Stimulated activated CD8-positive, alpha-beta memory T cell treated with anti-CD3 and anti-CD28 coated beads, Interleukin-12 subunit alpha, Interleukin-12 subunit beta, amount 100 ng/mL, for 4 hours (primary cell): ENCODE measurements around the gene LTB.
"Not testable (repeated sequence)": the region's sequence is repeated elsewhere in the genome, so short reads cannot be mapped to it uniquely, and the experiment has no call there.

ENCODE experiments used
- DNase-seq: peaks from one replicate; pipeline ENCODE4 v3.0.0-alpha.2; 2020; ENCODE audit warnings: low read depth

The LTB gene

DNA sequence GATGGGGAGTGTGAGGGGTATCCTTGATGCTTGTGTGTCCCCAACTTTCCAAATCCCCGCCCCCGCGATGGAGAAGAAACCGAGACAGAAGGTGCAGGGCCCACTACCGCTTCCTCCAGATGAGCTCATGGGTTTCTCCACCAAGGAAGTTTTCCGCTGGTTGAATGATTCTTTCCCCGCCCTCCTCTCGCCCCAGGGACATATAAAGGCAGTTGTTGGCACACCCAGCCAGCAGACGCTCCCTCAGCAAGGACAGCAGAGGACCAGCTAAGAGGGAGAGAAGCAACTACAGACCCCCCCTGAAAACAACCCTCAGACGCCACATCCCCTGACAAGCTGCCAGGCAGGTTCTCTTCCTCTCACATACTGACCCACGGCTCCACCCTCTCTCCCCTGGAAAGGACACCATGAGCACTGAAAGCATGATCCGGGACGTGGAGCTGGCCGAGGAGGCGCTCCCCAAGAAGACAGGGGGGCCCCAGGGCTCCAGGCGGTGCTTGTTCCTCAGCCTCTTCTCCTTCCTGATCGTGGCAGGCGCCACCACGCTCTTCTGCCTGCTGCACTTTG, 6.8 kb downstream of the LTB start, which contains the start of gene TNF:
TNF (plus strand) TSS at position 231 of the 567 bp plus-strand sequence; CDS start at position 408, 177 bp downstream.
- DNase-seq, result peak; percentile 59

- no peak for DNase-seq
Observed at GRCh38 chr6:31574106-31575061, 7.8 kb downstream of the LTB start.

DNA sequence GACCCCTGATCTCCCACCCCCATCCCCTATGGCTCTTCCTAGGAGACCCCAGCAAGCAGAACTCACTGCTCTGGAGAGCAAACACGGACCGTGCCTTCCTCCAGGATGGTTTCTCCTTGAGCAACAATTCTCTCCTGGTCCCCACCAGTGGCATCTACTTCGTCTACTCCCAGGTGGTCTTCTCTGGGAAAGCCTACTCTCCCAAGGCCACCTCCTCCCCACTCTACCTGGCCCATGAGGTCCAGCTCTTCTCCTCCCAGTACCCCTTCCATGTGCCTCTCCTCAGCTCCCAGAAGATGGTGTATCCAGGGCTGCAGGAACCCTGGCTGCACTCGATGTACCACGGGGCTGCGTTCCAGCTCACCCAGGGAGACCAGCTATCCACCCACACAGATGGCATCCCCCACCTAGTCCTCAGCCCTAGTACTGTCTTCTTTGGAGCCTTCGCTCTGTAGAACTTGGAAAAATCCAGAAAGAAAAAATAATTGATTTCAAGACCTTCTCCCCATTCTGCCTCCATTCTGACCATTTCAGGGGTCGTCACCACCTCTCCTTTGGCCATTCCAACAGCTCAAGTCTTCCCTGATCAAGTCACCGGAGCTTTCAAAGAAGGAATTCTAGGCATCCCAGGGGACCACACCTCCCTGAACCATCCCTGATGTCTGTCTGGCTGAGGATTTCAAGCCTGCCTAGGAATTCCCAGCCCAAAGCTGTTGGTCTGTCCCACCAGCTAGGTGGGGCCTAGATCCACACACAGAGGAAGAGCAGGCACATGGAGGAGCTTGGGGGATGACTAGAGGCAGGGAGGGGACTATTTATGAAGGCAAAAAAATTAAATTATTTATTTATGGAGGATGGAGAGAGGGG, 8.8 kb downstream of the LTB start:
- no peak for DNase-seq

DNA sequence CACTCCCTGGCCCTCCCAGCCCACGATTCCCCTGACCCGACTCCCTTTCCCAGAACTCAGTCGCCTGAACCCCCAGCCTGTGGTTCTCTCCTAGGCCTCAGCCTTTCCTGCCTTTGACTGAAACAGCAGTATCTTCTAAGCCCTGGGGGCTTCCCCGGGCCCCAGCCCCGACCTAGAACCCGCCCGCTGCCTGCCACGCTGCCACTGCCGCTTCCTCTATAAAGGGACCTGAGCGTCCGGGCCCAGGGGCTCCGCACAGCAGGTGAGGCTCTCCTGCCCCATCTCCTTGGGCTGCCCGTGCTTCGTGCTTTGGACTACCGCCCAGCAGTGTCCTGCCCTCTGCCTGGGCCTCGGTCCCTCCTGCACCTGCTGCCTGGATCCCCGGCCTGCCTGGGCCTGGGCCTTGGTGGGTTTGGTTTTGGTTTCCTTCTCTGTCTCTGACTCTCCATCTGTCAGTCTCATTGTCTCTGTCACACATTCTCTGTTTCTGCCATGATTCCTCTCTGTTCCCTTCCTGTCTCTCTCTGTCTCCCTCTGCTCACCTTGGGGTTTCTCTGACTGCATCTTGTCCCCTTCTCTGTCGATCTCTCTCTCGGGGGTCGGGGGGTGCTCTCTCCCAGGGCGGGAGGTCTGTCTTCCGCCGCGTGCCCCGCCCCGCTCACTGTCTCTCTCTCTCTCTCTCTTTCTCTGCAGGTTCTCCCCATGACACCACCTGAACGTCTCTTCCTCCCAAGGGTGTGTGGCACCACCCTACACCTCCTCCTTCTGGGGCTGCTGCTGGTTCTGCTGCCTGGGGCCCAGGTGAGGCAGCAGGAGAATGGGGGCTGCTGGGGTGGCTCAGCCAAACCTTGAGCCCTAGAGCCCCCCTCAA, 9.9 kb downstream of the LTB start, which contains the start of gene LTA:
LTA (plus strand) TSS at position 249 of the 871 bp plus-strand sequence; CDS start at position 703, 454 bp downstream.
- peak; percentile 55 for DNase-seq

DNA sequence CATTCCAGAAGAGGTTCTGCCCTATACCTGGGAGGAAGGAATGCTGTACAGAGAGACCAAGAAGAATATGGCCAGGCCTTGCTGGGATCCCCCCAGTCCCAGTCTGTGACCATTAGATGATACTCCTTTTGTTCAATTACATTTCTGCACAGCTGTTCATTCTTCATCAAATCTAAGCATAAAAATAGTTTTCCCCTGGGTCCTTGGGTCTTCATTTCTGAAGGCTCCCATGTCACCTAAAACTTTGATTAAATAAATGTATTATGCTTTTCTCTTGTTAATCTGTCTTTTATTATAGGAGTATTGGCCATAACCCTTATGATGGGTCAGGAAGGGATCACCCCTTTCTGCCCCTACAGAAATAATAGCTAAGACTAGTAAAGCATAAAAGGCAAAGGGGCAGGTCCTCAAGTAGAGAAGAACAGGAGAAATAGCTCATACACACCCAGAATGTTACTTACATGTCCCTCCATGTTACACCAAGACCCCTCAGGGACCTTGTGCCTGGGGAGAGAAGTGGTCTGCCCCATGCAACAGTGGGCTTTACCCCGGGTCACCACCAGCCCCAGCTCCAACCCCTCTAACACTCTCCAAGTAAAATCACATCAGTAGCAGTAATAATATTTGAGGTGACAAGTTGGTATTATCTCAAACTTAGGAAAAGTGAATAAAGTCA, 12.2 kb downstream of the LTB start:
- DNase-seq, result no peak

- no peak for DNase-seq
Observed at GRCh38 chr6:31568537-31568961, 13.7 kb downstream of the LTB start.

DNA sequence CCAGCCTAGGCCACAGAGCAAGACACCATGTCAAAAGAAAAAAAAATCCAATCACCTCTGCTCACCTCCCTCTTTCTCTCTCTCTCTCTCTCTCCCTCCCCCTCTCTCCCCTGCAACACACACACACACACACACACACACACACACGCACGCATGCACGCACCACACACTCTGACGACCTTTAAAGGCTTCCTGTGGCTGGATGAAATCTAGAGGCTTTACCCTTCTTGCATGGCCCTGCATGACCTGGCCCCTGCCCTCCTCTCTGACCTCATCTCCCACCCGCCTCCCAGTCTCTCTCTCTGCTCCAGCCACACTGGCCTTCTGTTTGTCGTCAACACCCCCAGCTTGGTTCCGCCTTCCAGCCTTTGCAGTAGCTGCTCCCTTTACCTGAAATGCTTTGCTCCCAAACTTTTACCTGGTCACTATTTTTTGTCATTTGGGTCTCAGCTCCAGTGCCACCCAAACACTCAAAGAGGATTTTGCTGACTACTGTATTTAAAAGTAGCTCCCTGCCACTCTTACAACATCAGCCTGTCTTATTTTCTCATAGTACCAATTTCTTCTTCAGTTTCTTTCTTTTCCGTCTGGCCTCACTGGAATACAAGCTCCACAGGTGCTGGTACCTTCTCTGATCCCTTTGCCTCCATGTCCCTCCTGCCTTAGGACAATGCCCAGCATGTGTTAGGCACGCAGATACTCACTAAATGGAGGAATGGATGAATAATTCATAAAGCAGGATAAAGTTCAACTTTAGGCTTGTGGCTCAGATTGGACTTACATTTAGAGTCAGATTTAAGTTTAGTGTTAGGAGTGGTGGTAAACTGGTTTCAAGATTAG, 14.5 kb downstream of the LTB start:
- DNase-seq, result no peak

DNA sequence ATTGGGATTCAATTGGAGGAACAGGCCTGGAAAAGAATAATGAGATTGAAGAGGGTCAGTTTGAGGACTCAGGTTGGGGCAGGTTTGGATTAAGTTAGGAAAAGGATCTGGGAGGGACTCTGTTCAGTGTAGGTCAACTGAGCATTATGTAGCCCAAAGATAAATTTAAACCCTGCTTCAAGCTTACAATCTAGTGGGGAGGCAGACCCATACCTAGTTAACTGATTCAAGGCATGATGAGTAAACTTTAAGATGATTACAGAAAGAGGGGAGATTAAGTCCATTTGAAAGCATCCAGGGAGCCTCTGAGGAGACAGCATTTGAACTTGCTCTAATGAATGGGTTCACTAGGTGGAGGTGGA, 21.5 kb downstream of the LTB start:
- no peak for DNase-seq

- DNase-seq, result no peak
Observed at GRCh38 chr6:31559958-31560696, 22.1 kb downstream of the LTB start.

GRCh38 chr6:31559606-31559957, 22.6 kb downstream of the LTB start:
- no peak for DNase-seq

DNA sequence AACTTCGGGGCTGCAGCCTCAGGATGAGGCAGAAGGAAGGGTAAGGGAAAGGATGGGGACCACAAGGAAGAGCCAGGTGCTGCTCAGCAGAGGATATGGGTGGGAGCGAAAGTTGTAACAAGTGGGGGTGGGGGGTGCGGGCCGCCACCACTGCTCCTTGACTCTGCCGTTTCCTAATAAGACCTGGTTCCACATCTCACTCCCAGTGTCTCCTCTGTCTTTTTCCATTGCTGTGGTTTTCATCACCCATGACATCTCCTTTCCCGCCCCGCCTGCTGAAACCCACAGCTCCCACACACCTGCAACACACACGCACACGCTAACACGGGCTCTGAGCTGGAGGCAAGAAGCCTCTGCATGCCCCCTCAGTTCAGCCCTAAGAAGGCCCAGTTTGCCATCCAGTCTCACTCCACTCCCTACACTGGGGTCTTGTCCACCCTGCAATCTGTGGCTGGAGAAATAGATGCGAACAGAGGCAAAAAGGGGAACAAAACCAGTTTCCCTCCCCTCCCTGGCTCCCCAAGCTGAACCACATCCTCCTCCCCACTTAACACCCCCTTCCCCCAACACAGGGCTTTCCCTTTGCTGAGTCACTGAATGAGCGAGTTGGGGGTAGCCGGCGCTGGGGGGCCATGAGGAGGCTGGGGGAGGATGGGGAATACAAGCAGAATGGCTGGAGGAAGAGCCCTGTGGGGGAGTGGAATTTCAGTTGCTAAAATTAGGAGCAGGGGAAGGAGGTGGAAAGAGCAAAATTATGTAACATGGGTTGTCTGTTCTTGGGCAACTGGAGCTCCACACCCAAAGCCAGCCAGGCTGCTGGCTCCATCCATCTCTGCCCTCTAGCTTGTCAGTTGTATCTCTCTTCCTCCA, 23.4 kb downstream of the LTB start:
- DNase-seq, result peak; percentile 57

DNA sequence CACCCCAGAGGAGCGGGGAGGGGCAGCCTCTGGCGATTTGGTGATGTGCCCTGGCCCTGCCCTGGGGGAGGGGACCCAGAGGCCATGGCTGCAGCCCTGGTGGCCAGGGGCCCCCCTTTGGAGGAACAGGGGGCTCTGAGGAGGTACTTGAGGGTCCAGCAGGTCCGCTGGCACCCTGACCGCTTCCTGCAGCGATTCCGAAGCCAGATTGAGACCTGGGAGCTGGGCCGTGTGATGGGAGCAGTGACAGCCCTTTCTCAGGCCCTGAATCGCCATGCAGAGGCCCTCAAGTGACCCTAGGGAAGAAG, 24.0 kb downstream of the LTB start:
- no peak for DNase-seq

GRCh38 chr6:31557443-31558317, 24.5 kb downstream of the LTB start:
- DNase-seq, result no peak

- DNase-seq, result no peak
Observed at GRCh38 chr6:31556307-31556706, 25.9 kb downstream of the LTB start.

DNA sequence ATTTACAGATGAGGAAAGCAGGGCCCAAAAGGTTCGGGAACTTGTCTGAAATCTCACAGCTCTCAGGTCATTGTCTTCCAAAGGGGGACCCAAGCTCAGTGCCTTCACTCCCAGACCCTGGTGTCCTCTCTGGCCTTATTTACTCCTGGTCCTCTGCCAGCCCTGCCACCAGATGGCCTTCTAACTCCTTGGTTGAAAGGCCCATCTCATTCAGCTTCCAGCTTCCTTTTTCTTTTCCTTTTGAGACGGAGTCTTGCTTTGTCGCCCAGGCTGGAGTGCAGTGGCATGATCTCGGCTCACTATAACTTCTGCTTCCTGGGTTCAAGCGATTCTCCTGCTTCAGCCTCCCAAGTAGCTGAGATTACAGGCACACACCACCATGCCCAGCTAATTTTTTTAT, 30.9 kb downstream of the LTB start:
- DNase-seq, result not testable (repeated sequence)

DNA sequence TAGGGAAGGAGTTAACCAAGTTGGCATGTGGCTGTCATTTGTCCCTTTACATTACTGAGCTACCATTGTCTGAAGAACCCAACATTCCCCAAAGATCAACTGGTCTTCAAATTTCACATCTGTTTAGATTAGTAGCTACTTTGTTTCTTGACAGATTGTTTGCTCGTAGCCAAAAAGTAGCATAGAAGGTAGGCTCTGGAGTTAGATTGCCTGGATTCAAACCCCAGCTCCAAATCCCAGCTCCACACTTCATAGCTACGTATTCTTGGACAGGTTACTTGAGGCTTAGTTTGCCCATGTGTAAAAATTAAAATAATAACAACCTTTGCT, 33.7 kb downstream of the LTB start:
- DNase-seq, result no peak

DNA sequence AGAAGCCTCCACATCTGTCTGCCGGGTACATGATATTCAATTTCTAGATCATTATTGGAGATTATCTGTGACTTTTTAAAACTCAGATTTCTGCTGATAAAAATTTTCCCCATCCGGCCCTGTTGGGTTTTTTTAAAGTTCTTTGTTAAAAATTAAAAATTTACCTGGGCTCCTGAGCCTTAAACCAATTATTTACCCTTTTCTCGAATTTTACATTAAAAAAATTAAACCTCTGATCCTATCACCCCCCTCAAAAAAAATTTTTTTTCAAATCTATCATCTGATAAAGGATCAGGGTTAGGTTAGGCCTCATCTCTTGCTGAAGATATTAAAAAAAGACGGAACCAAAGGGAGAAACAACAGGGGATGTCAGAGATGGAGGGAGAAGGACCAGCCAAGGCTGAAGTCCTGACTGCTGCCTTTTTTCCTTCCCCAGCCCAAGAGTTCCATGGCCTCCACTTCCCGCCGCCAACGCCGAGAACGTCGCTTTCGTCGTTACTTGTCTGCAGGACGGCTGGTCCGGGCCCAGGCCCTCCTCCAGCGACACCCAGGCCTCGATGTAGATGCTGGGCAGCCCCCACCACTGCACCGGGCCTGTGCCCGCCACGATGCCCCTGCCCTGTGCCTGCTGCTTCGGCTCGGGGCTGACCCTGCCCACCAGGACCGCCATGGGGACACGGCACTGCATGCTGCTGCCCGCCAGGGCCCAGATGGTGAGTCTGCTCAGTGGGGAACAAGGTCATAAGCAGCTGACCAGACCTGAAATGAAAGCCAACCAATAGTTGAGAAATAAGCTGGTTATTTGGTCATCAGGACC, 34.3 kb downstream of the LTB start:
- DNase-seq, result no peak
